Posterior vena cava (tissue), 2 donors: ENCODE measurements around the gene PTCH2. TPM values are rescaled to one million over a fixed set of nuclear protein-coding genes. Genes with fewer than 3 reads are reported as not detected.
"Not testable (repeated sequence)": the region's sequence is repeated elsewhere in the genome, so short reads cannot be mapped to it uniquely, and the experiment has no call there.

Experiments used
- DNase-seq: peaks from one replicate; pipeline ENCODE4 v3.0.0-alpha.2; 2020; ENCODE audit warnings: low spot score
- intact Hi-C, 2 donors: fragments of 100-400 bp; cut with DNase I; formaldehyde crosslinking; loops; one replicate each; pipeline versions ENCODE4 v1.14.1 to v1.14.2; 2022 to 2023
- total RNA-seq, 2 donors: library from RNA; stranded (reverse); fragmentation: NEBNext Ultra II Directional; extraction: Animal tissue kit (Norgen Biotek cat#: 25700); gene quantifications; one replicate each; pipeline ENCODE4 v1.2.1, GENCODE V29; 2021
- donor health status: DM: yes; HTN: yes; CAD: no.
- donor health status: DM: yes; HTN: yes; CAD: no.

The PTCH2 gene
- total RNA-seq, 2 donors from 2014 or later = 1.6 to 2.1 TPM

- intact Hi-C loops = no loop called here
- DNase-seq = peak; percentile 94
These were observed 16.5 kb downstream of the PTCH2 start for GRCh38 chr1:44826375-44827196.

DNA sequence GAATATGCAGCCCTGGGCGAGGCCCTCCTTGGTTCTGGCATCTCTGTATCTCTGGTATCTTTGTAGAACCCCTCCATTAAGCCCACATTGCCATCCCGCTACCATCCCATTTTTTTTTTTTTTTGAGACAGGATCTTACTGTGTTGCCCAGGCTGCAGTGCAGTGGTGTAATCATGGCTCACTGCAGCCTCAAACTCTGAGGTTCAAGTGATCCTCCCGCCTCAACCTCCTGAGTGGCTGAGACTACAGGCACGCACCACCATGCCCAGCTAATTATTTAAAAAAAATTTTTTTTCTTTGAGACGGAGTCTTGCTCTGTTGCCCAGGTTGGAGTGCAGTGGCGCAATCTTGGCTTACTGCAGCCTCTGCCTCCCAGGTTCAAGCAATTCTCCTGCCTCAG, 18.7 kb downstream of the PTCH2 start:
- DNase-seq = peak; percentile 12
- intact Hi-C loops = not testable (repeated sequence)

- DNase-seq = peak; percentile 68
- intact Hi-C loops = no loop called here
These were observed 20.0 kb downstream of the PTCH2 start for GRCh38 chr1:44822981-44823451.

- DNase-seq = peak; percentile 73
- intact Hi-C loops = no loop called here
These were observed 20.8 kb downstream of the PTCH2 start for GRCh38 chr1:44822131-44822701.

- intact Hi-C loops = no loop called here
- DNase-seq = peak; percentile 57
These were observed 21.8 kb downstream of the PTCH2 start for GRCh38 chr1:44821240-44821715.

- DNase-seq = no peak
- intact Hi-C loops = no loop called here
These were observed 22.5 kb downstream of the PTCH2 start for GRCh38 chr1:44820328-44821239.

DNA sequence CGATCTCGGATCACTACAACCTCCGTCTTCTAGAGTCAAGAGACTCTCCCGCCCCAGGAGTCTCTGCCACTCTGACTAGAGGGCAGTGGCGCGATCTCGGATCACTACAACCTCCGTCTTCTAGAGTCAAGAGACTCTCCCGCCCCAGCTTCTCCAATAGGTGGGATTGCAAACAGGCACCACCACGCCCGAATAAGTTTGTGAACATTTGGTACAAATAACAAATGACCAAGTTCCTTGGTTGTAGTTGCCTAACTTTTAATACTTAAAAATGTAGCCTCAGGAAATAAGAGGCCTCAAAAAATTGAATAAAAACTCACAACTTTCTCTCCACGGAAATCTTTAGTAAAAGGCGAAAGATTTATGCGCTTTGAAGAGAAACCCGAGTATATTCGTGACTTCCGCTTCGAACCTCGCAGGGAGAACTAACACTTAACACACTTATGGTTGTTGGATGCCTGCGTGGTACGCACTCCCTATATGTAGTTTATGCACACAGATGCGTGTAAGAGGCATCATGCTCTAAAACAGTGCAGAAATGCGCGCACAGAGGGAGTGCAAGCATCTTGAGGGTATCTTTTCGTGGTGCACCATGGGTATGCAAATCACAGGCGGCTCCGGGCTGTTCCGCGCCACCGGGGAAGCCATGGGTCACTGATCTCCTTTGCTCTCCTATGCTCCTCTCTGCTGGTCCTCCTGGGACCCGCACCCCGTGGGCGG, 23.3 kb downstream of the PTCH2 start:
- intact Hi-C loops = no loop called here
- peak; percentile 95 for DNase-seq

DNA sequence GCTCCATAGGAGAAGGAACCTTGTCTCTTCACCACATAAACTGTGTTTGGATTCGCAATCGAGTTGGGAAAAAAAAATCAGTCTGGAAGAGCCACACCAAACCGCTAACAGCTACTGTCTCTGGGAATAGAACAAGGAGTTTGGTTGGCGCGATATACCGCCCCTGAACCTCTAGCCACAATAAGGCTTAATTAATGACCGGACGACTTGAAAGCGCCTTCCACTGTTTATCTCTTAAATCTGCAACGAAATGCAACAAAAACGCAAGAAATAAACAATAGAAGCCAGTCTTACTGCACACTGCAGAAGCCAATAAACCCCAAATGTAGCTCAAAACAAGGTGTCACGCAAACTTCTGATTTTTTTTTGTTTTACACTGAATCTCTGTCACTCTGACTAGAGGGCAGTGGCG, 23.9 kb downstream of the PTCH2 start:
- no peak for DNase-seq
- intact Hi-C loops = no loop called here

DNA sequence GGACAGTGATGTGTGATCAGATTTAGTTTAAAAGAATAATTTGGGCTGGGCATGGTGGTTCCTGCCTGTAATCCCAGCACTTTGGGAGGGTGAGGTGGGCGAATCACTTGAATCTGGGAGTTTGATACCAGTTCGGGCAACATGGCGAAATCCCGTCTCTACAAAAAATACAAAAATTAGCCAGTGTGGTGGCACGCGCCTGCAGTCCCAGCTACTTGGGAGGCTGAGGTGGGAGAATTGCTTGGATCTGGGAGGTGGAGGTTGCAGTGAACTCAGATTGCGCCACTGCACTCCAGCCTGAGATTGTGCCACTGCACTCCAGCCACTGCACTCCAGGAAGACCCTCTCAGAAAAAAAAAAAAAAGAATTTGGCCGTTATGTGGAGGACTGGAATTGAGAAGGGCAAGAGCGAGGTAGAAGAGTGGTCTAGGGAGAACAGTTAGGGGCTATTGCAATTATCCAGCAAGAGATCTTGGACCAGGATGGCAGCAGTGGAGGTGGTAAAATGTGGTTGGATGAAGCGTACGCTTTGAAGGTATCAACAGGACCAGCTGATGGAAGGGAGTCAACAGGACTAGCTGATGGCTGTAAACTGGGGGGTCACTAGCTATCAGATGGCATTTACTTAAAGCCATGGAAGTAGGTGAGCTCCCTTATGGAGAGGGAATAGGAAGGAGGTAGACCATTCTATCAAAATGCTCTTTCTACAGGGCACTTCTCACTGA, 25.1 kb downstream of the PTCH2 start:
- DNase-seq = peak; percentile 28
- intact Hi-C loops = no loop called here

DNA sequence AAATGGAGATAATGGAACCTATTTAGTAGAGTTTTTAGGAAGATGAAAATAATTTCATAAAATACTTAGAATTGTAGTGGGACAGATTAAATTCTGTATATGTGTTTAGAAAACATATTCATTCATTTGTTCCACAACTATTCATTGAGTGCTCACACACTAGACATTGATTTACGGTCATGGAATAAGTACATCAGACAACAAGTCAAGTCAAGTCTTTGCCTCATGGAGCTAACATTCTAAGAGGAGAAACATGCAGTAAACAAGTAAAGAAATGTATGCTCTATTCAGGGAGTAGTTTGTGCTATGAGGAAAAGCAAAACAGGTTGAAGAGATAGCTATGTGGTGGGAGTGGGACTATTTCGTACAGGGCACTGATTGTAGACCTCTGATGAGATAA, 25.7 kb downstream of the PTCH2 start:
- intact Hi-C loops = no loop called here

GRCh38 chr1:44815926-44816325, 27.1 kb downstream of the PTCH2 start:
- intact Hi-C loops = not testable (repeated sequence)
- DNase-seq = peak; percentile 22

More for the DNA sequence above, 25.7 kb downstream of the PTCH2 start:
- no peak for DNase-seq

- intact Hi-C loops = no loop called here
- peak; percentile 80 for DNase-seq
These were observed 30.1 kb downstream of the PTCH2 start for GRCh38 chr1:44812822-44813543.

DNA sequence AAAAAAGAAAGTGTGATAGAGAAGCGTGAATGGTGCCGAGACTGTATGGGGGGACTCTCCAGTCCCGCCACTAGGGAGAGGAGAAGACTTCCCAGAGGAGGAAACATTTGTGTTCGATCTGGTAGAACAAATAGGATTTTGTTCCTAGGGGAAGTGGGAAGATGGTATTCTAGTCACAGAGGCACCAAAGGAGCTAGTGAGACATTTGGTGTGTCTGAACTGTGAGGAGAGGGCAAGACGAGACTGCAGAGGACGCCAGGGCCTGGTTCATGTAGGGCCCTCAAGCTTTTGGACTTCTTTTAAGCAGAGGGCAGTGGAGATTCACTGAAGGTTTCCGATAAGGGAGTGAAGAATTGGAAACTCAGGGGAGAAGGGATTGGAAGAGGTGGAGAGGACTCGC, 31.8 kb downstream of the PTCH2 start:
- no peak for DNase-seq
- intact Hi-C loops = no loop called here

DNA sequence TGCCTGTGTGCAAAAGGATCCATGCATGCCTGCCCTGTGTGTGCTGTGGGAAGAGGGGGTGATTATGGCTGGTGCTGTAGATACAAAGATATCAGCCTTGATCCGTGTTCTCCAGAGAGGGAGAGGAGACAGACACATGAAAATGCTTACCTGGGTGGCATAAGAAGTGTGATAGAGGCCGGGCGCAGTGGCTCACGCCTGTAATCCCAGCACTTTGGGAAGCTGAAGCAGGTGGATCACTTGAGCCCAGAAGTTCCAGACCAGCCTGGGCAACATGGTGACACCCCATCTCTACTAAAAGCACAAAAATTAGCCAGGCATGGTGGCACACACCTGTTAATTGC, 32.3 kb downstream of the PTCH2 start:
- DNase-seq, intact Hi-C loops: not testable (repeated sequence)

DNA sequence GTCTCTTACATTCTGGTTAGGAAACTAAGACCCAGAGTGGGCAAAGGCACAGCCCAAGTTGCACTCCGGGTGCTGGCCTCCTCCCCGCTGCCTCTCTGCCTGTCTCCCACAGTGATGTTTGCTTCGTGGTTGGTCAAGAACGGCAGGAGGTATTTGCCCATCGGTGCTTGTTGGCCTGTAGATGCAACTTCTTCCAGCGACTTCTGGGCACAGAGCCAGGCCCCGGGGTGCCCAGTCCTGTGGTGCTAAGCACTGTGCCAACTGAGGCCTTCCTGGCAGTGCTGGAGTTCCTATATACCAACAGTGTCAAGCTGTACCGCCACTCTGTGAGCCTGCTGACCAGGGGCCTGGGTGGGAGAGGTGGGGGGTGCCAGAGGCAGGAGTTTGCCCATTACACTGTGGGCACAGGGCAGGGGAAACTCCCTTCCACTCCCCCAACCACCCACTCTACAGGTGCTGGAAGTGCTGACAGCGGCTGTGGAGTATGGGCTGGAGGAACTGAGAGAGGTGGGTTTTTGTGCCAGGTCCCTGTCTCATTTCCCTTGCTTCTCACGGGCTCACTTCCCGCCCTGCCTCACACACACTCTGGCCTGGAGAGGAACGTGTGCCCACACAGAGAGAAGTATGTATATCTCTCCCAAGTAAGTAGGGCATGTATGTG, 32.8 kb downstream of the PTCH2 start:
- intact Hi-C loops = no loop called here
- DNase-seq = peak; percentile 90

- peak; percentile 91 for DNase-seq
- intact Hi-C loops = no loop called here
These were observed 33.8 kb downstream of the PTCH2 start for GRCh38 chr1:44808938-44809917.
